ENCODE data around the gene CHADL. TPM values are rescaled to one million over a fixed set of nuclear protein-coding genes. Genes with fewer than 3 reads are reported as not detected.
A peak's percentile ranks its signal among the peaks of the same experiment; 100 is the strongest.

Gene CHADL
- total RNA-seq, 1 donor: 1.1 TPM

DNA sequence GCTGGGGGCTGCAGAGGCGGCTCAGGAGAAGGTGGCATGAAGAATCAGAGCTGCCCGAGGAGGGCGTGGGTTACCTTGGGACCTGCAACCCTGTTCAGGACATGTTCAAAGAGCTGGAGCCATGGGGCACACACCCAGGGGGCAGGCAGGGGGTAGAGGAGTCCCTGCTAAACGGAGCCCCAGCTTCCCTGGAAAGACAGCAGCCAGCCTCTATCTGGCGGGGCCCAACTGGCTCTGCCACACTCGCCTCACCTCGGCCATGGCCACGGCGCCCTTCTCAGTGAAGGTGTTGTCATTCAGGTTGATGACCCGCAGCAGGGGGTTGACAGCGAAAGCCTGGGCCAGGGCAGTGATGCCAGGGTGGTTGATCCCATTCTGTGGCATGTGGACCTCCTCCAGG, 17.0 kb upstream of the CHADL start:
- Histone ChIP-seq H3K4me1 (ENCODE audit: insufficient read depth, low read length) (no peaks in the 10 kb centered on the region), H4K20me1 (ENCODE audit: insufficient read depth, low read length) (peaks cover 14% of the 10 kb centered on the region), H3K4me3 (ENCODE audit: insufficient read depth, low read length) (no peak overlapping the region), H3K79me2 (ENCODE audit: insufficient read depth, low read length) (peaks cover 15% of the 10 kb centered on the region), H3K9me3 (ENCODE audit: low read depth, low read length) (no peaks in the 10 kb centered on the region), H2AFZ (ENCODE audit: low read length) (no peak overlapping the region), H3K27me3 (ENCODE audit: insufficient read depth, low read length) (no peaks in the 10 kb centered on the region), H3K36me3 (ENCODE audit: insufficient read depth, low read length) (peaks cover 86% of the 10 kb centered on the region), H3K27ac (ENCODE audit: low read depth, low read length) (no peak overlapping the region), H3K4me2 (ENCODE audit: insufficient read depth, low read length) (no peak overlapping the region)
- TF ChIP-seq, protein P1, sequence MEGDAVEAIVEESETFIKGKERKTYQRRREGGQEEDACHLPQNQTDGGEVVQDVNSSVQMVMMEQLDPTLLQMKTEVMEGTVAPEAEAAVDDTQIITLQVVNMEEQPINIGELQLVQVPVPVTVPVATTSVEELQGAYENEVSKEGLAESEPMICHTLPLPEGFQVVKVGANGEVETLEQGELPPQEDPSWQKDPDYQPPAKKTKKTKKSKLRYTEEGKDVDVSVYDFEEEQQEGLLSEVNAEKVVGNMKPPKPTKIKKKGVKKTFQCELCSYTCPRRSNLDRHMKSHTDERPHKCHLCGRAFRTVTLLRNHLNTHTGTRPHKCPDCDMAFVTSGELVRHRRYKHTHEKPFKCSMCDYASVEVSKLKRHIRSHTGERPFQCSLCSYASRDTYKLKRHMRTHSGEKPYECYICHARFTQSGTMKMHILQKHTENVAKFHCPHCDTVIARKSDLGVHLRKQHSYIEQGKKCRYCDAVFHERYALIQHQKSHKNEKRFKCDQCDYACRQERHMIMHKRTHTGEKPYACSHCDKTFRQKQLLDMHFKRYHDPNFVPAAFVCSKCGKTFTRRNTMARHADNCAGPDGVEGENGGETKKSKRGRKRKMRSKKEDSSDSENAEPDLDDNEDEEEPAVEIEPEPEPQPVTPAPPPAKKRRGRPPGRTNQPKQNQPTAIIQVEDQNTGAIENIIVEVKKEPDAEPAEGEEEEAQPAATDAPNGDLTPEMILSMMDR (IDR thresholded peaks at IDR 0.05; ENCODE audit: extremely low read depth, low read depth, low read length): no peak
- peak; percentile 30 for DNase-seq (ENCODE audit: insufficient read length, low spot score, missing footprints)

DNA sequence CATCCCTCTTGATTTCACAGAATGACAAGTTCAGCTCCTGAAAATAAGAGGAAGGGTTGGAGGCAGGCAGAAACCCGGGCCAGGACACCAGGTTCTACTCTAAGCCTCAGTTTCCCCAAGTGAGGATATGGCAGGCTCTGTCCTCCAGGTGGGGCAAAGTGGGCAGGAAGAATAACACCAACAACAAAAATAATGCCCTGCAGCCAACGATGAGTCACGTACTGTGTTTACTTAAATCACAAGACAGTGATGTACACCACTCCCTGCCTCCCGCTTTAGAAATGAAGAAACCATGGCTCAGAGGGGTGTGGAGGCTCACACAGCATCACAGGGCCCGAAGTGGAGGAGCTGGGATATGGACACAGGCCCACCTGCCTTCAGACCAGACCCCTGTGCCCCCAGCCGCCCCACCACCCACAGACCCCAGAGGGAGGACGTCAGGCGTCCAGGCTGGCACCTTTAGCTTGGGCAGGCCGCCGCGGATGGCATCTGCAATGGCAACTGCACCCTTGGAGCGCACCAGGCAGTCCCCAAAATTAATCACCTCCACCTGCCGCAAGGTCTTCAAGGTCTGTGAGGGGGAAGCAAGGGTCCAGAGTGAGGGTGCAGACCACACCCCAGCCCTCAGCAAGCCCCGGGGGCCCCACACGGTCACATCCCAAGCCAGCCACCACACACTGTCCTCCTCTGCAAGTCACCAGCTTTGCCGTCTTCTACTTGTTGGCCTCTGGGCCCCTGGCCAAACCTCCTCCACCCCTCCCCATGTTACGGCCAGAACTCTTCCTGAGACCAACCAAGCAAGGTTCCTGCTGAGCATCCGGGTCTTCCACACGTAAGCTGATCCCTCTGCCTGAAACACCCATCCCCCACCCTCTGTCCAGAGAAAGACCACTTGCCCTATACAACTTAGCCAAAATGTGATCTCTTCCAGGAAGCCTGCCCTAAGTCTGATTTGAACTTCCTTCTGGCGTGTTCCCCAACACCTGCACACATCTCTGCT, 15.8 kb upstream of the CHADL start:
- Histone ChIP-seq H3K36me3 (ENCODE audit: insufficient read depth, low read length) (peaks cover 81% of the 10 kb centered on the region), H4K20me1 (ENCODE audit: insufficient read depth, low read length) (peaks cover 13% of the 10 kb centered on the region), H3K27ac (ENCODE audit: low read depth, low read length) (peak overlapping the region; percentile 60), H3K4me2 (ENCODE audit: insufficient read depth, low read length) (no peak overlapping the region), H2AFZ (ENCODE audit: low read length) (no peak overlapping the region), H3K79me2 (ENCODE audit: insufficient read depth, low read length) (peaks cover 13% of the 10 kb centered on the region), H3K27me3 (ENCODE audit: insufficient read depth, low read length) (no peaks in the 10 kb centered on the region), H3K4me3 (ENCODE audit: insufficient read depth, low read length) (no peak overlapping the region), H3K4me1 (ENCODE audit: insufficient read depth, low read length) (no peaks in the 10 kb centered on the region), H3K9me3 (ENCODE audit: low read depth, low read length) (no peaks in the 10 kb centered on the region)
- TF ChIP-seq, protein P1 (IDR thresholded peaks at IDR 0.05; ENCODE audit: extremely low read depth, low read depth, low read length): no peak
- peak; percentile 96 for DNase-seq (ENCODE audit: insufficient read length, low spot score, missing footprints)

DNA sequence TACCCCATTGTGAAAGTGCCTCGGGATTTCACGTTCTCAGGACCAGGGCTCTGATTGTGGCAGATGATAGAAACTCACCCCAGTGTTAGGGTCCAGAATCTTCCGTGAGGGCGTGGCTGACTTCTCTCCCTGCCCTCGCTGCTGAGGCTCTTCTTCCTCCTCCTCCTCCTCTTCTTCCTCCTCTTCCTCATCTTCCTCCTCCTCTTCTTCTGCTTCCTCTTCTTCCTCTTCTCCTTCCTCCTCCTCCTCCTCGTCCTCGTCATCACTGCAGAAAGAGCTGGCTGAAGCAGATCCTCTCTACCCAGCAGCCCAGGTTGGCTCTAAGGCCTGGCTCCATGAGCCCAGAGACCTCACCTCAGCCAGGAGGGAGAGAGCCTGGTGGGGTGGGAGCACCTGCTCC, 13.5 kb upstream of the CHADL start:
- Histone ChIP-seq H3K79me2 (ENCODE audit: insufficient read depth, low read length) (peaks cover 13% of the 10 kb centered on the region), H3K9me3 (ENCODE audit: low read depth, low read length) (no peaks in the 10 kb centered on the region), H3K27ac (ENCODE audit: low read depth, low read length) (no peak overlapping the region), H2AFZ (ENCODE audit: low read length) (no peak overlapping the region), H3K36me3 (ENCODE audit: insufficient read depth, low read length) (peaks cover 85% of the 10 kb centered on the region), H3K27me3 (ENCODE audit: insufficient read depth, low read length) (no peaks in the 10 kb centered on the region), H4K20me1 (ENCODE audit: insufficient read depth, low read length) (peaks cover 17% of the 10 kb centered on the region), H3K4me3 (ENCODE audit: insufficient read depth, low read length) (no peak overlapping the region), H3K4me2 (ENCODE audit: insufficient read depth, low read length) (no peak overlapping the region), H3K4me1 (ENCODE audit: insufficient read depth, low read length) (no peaks in the 10 kb centered on the region)
- peak; percentile 38 for DNase-seq (ENCODE audit: insufficient read length, low spot score, missing footprints)
- TF ChIP-seq, protein P1 (IDR thresholded peaks at IDR 0.05; ENCODE audit: extremely low read depth, low read depth, low read length): no peak

DNA sequence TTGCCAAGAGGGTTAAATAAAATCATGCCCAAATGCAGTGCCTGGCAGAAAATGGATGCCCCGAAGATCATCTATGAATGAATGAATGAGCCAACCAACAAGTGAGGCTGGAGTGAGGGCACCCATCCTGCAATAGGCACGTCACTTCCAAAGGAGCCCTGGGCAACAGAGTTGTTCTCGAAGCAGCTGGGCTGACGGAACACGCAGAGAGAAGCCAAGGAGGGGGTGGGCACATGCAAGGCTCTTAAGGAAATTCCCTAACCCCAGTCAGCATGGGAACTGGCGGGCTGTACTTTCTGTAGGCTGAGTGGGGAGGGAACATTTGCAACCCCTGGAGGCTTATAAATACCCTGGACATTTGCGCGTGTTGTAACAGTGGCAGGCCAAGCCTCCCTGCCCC, 11.6 kb upstream of the CHADL start:
- Histone ChIP-seq H2AFZ (ENCODE audit: low read length) (no peak overlapping the region), H3K36me3 (ENCODE audit: insufficient read depth, low read length) (peaks cover 85% of the 10 kb centered on the region)

More for the DNA sequence above, 11.6 kb upstream of the CHADL start:
- peaks cover 11% of the 10 kb centered on the region for H3K79me2 ChIP-seq (ENCODE audit: insufficient read depth, low read length)
- H4K20me1 ChIP-seq (ENCODE audit: insufficient read depth, low read length): peaks cover 22% of the 10 kb centered on the region
- H3K4me2 ChIP-seq (ENCODE audit: insufficient read depth, low read length): no peak overlapping the region
- no peak overlapping the region for H3K4me3 ChIP-seq (ENCODE audit: insufficient read depth, low read length)
- H3K9me3 ChIP-seq (ENCODE audit: low read depth, low read length): no peaks in the 10 kb centered on the region
- H3K4me1 ChIP-seq (ENCODE audit: insufficient read depth, low read length): no peaks in the 10 kb centered on the region
- no peaks in the 10 kb centered on the region for H3K27me3 ChIP-seq (ENCODE audit: insufficient read depth, low read length)
- TF ChIP-seq, protein P1 (IDR thresholded peaks at IDR 0.05; ENCODE audit: extremely low read depth, low read depth, low read length): no peak
- peak; percentile 72 for DNase-seq (ENCODE audit: insufficient read length, low spot score, missing footprints)
- H3K27ac ChIP-seq (ENCODE audit: low read depth, low read length): no peak overlapping the region
